Spleen (tissue), 7 donors: ENCODE data around the gene CISH.

Source experiments
- CTCF ChIP-seq, 11 experiments: fragments of 200-600 bp in 7 of 11; fragments of 450-650 bp in 4 of 11; sonication (generic) in 4 of 11; IDR thresholded peaks in 8 of 11; conservative IDR thresholded peaks in 3 of 11; 1 replicate in 7 of 11; 2 replicates in 4 of 11; pipeline versions ENCODE4 v1.4.0 to v1.8.0; 2016 to 2021; ENCODE audit warnings: antibody characterized with exemption in 11 of 11, inconsistent platforms in 4 of 11, mild to moderate bottlenecking in 1 of 11
- POLR2A ChIP-seq, 3 donors: fragments of 450-650 bp; IDR thresholded peaks; one replicate each; pipeline ENCODE4 v1.5.1; 2017; ENCODE audit warnings: antibody characterized with exemption in 3 of 3, mild to moderate bottlenecking in 1 of 3
- POLR2AphosphoS5 ChIP-seq, 3 donors: sonication (generic); formaldehyde crosslinking; IDR thresholded peaks; one replicate each; pipeline ENCODE4 v1.5.1; 2017; ENCODE audit warnings: antibody characterized with exemption in 3 of 3
- donor health status: DM: no; HTN: no; CAD: no; lungs with moderate emphysema.
- donor health status: DM: no; HTN: no; CAD: no.
- donor health status: DM: no; HTN: no; CAD: no.

- TF ChIP-seq CTCF (IDR thresholded peaks at IDR 0.05 in 8 of 11, conservative IDR thresholded peaks at IDR 0.05 in 3 of 11) (no peak), POLR2A (IDR thresholded peaks at IDR 0.05) (no peak), POLR2AphosphoS5 (IDR thresholded peaks at IDR 0.05) (peak in 1 of 3 donors; percentile 28)
These were observed 39.9 kb upstream of the CISH start for GRCh38 chr3:50651445-50651844.
